ENCODE measurements around the gene PDCL3.

The PDCL3 gene

GRCh38 chr2:100625717-100626116 lies 62.9 kb downstream of the PDCL3 start:
- no peak overlapping the region for H3K27ac ChIP-seq (ENCODE audit: low read length)
- H4K20me1 ChIP-seq (ENCODE audit: insufficient read depth, low read length) = no peaks in the 10 kb centered on the region
- no peaks in the 10 kb centered on the region for H3K9me3 ChIP-seq (replicated peaks; ENCODE audit: insufficient read depth, low read length)
- no peaks in the 10 kb centered on the region for H3K9me2 ChIP-seq (replicated peaks; ENCODE audit: insufficient read depth, low read length)
- no peak for TF ChIP-seq EZH2phosphoT487 (IDR thresholded peaks at IDR 0.05; ENCODE audit: low read length)
- no peak for TF ChIP-seq EZH2 (optimal IDR thresholded peaks at IDR 0.05; ENCODE audit: low read depth, low read length)
- TF ChIP-seq, protein P1, sequence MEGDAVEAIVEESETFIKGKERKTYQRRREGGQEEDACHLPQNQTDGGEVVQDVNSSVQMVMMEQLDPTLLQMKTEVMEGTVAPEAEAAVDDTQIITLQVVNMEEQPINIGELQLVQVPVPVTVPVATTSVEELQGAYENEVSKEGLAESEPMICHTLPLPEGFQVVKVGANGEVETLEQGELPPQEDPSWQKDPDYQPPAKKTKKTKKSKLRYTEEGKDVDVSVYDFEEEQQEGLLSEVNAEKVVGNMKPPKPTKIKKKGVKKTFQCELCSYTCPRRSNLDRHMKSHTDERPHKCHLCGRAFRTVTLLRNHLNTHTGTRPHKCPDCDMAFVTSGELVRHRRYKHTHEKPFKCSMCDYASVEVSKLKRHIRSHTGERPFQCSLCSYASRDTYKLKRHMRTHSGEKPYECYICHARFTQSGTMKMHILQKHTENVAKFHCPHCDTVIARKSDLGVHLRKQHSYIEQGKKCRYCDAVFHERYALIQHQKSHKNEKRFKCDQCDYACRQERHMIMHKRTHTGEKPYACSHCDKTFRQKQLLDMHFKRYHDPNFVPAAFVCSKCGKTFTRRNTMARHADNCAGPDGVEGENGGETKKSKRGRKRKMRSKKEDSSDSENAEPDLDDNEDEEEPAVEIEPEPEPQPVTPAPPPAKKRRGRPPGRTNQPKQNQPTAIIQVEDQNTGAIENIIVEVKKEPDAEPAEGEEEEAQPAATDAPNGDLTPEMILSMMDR (IDR thresholded peaks at IDR 0.05; ENCODE audit: low read length) = no peak
- no peak for DNase-seq
- no peak overlapping the region for H2AFZ ChIP-seq (ENCODE audit: low read length)
- no peak overlapping the region for H3K9ac ChIP-seq (ENCODE audit: low read length)
- H3F3A ChIP-seq (ENCODE audit: insufficient read depth, low read length) = no peaks in the 10 kb centered on the region
- H3K79me2 ChIP-seq (ENCODE audit: low read length) = no peaks in the 10 kb centered on the region
- H3K4me3 ChIP-seq (ENCODE audit: low read length) = no peak overlapping the region
- H3K27me3 ChIP-seq (replicated peaks; ENCODE audit: insufficient read depth, low read length) = no peaks in the 10 kb centered on the region
- H3K36me3 ChIP-seq (replicated peaks; ENCODE audit: insufficient read depth, low read length) = no peaks in the 10 kb centered on the region
- no peak overlapping the region for H3K4me2 ChIP-seq (ENCODE audit: low read depth, low read length)
- no peaks in the 10 kb centered on the region for H3K4me1 ChIP-seq (ENCODE audit: low read length)

Data from MM.1S (cell line).